ENCODE data around the gene SUSD6. TPM values are rescaled to one million over a fixed set of nuclear protein-coding genes. Genes with fewer than 3 reads are reported as not detected.
A peak's percentile ranks its signal among the peaks of the same experiment; 100 is the strongest.

Gene SUSD6
- total RNA-seq, 1 donor from 2014 or later = 80.1 TPM

DNA sequence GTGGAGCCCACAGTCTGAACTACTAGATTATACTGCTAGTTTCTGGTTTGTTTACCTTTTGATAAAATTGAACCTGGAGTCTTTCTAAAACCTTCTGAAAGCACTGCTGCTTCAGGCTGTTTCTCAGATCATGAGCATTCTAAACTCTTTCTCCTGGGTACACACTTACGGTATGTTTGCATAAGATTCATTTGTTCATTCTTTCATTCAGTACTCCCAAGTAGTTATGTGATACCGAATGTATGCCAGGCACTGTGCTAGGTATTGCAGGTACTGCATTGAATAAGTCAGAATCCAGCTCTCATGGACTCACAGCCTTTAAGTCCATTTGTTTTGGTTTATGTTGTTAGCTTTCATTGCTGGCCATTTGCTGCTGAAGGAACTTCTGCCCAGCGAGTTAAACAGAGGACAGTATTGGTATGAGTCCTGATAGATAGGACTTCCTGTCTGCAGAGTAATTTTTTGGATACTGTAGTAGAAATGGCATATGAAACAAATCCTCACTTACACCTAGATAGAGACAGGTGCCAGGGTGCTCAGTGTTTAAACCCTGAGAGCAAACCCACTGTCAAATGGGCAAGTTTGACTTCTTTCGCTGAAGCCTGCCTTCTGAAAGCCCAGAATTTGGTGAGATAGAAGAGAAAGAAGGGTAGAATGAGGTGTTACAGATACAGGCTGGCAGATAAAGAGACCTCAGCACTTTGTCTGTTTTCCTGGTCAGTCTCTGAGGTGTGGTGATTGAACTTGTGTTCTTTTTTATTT, 2.1 kb downstream of the SUSD6 start:
- no peak for TF ChIP-seq CTCF (IDR thresholded peaks at IDR 0.05)
- Histone ChIP-seq H3K4me1 (peaks cover 68% of the 10 kb centered on the region), H3K27me3 (ENCODE audit: low read depth) (no peaks in the 10 kb centered on the region), H3K9me3 (no peaks in the 10 kb centered on the region), H3K27ac (peak overlapping the region; percentile 93), H3K36me3 (no peaks in the 10 kb centered on the region), H3K4me3 (peak overlapping the region; percentile 80)
- no peak for ATAC-seq
- intact Hi-C loops (cut with DNase I) = no loop called here
- no peak for DNase-seq

DNA sequence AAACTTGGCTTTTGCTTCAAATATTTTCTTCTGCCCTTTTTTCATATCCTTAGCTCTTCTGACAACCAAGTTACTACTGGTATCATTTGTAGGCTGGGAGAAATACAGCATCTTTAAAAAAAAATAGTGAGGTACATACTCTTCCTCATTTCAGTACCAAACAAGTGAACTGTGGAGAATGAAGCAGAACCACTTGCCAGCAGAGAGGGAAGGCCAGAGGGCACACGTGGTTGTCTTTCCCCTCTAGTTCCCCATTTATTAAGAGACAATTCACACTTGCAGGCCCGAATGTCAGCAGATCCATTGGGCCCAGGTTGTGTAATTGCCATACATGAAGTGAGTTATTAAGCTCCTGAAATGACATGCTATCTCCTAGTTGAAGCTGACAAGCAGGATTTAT, 3.2 kb downstream of the SUSD6 start:
- Histone ChIP-seq H3K4me1 (peaks cover 79% of the 10 kb centered on the region), H3K27ac (peak overlapping the region; percentile 93), H3K9me3 (no peaks in the 10 kb centered on the region), H3K4me3 (peak overlapping the region; percentile 80), H3K36me3 (no peaks in the 10 kb centered on the region), H3K27me3 (ENCODE audit: low read depth) (no peaks in the 10 kb centered on the region)
- ATAC-seq (peak; percentile 6 to 41), DNase-seq (peak; percentile 72)
- TF ChIP-seq CTCF (IDR thresholded peaks at IDR 0.05) = no peak
- intact Hi-C loops (cut with DNase I) = no loop called here

DNA sequence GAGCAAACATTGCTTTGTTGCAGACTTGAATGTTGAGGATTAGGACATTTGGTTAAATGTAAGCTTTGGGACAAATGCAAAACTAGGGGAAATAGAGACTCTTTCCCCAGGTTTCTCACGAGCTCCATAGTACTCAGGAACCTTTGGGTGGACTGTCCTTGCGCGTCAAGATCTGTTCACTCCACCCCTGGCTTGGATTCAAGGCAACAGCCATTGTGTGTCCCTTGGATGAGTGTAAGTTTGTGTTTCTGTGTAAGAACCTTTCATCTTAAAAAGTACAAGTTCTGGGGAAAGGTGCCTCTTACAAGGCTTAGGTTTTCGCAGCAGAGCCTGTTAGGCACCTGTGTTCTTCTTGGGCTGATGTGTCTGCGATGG, 3.7 kb downstream of the SUSD6 start:
- peak overlapping the region; percentile 28 for H3K4me3 ChIP-seq
- intact Hi-C loops (cut with DNase I) = no loop called here
- no peak for ATAC-seq

DNA sequence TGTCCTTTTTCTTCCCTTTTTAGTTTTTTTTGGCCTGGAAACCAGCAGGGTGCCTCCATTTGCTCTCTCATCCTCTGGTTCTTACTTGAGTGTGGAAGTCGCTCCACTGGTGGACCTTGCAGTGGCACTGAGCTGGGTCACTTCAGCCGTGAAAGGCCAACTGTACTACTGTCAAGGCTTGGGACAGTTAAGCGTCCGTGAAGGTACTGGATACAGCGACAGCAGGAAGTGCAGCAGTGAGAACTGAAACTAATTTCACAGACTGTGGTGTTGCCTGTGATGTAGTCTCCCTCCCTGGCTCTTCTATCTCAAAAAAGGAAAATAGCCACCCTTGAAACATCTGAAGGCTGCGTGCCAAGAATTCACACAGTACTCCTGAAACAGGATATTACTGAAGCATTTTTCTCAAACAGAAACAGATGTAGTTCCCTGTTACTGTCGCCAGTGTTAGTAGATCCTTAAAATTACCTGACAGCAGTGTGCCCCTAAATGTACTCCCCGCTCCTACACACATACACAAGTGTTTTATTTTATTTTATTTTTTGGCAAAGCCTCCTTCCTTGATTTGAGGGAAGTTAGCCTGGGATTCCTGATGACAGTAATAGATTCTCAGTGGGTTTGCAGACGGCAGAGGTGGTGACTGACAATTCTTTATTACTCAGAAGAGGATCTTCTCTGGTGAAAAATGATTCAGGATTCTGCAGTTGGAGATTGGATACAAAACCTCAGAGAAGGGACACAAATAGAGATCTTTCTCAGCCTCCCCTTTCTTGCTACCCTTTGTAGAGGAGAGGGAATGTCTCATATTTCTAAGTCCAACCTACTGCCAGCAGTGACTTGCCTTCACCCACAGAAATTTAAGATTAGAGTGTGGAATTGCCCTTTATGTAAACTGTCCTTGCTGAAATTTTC, 4.4 kb downstream of the SUSD6 start:
- Histone ChIP-seq H3K9me3 (no peaks in the 10 kb centered on the region), H3K4me3 (peak overlapping the region; percentile 28), H3K36me3 (no peaks in the 10 kb centered on the region), H3K27ac (peak overlapping the region; percentile 84), H3K4me1 (peaks cover 85% of the 10 kb centered on the region), H3K27me3 (ENCODE audit: low read depth) (no peaks in the 10 kb centered on the region)
- DNase-seq = no peak
- intact Hi-C loops (cut with DNase I) = no loop called here
- TF ChIP-seq CTCF (IDR thresholded peaks at IDR 0.05) = peak; percentile 17
- ATAC-seq = peak; percentile 59 to 66

More for the DNA sequence above, 3.7 kb downstream of the SUSD6 start:
- TF ChIP-seq CTCF (IDR thresholded peaks at IDR 0.05) = no peak
- DNase-seq = no peak
- no peaks in the 10 kb centered on the region for H3K27me3 ChIP-seq (ENCODE audit: low read depth)
- H3K4me1 ChIP-seq = peaks cover 84% of the 10 kb centered on the region
- H3K9me3 ChIP-seq = no peaks in the 10 kb centered on the region
- no peaks in the 10 kb centered on the region for H3K36me3 ChIP-seq
- H3K27ac ChIP-seq = peak overlapping the region; percentile 84

GRCh38 chr14:69616408-69616773, 5.0 kb downstream of the SUSD6 start:
- ATAC-seq = no peak
- Histone ChIP-seq H3K27ac (peak overlapping the region; percentile 84), H3K36me3 (no peaks in the 10 kb centered on the region), H3K4me3 (peak overlapping the region; percentile 28), H3K9me3 (no peaks in the 10 kb centered on the region), H3K27me3 (ENCODE audit: low read depth) (no peaks in the 10 kb centered on the region), H3K4me1 (peaks cover 88% of the 10 kb centered on the region)
- intact Hi-C loops (cut with DNase I) = no loop called here
- no peak for DNase-seq
- no peak for TF ChIP-seq CTCF (IDR thresholded peaks at IDR 0.05)
